HEK293 (cell line): ENCODE measurements around the gene GALNT11.

Experiments used
- ATF2 ChIP-seq: fragments of 450-650 bp; formaldehyde crosslinking; IDR thresholded peaks from 2 replicates; pipeline ENCODE4 v1.5.1; 2016; ENCODE audit warnings: missing biosample characterization, missing genetic modification characterization, low read depth
- ZBTB20 ChIP-seq: fragments of 450-650 bp; formaldehyde crosslinking; IDR thresholded peaks from 2 replicates; pipeline ENCODE4 v1.5.1; 2016; ENCODE audit warnings: missing biosample characterization, missing genetic modification characterization
- ZBTB8A ChIP-seq: fragments of 450-650 bp; formaldehyde crosslinking; IDR thresholded peaks from 2 replicates; pipeline ENCODE4 v1.5.1; 2016; ENCODE audit warnings: missing biosample characterization, missing genetic modification characterization
- ZNF10 ChIP-seq: fragments of 450-650 bp; formaldehyde crosslinking; IDR thresholded peaks from 2 replicates; pipeline ENCODE4 v1.5.1; 2017; ENCODE audit warnings: missing biosample characterization, missing genetic modification characterization
- ZNF274 ChIP-seq, 2 experiments: fragments of 200-500 bp in 1 of 2; fragments of 450-650 bp in 1 of 2; sonication (Bioruptor generic) in 1 of 2; formaldehyde crosslinking in 1 of 2; IDR thresholded peaks; 2 replicates each; pipeline versions ENCODE4 v1.5.1 to v1.6.1; 2014 to 2016; ENCODE audit warnings: borderline replicate concordance in 1 of 2, inconsistent platforms in 1 of 2, low read length in 1 of 2, missing biosample characterization in 1 of 2, missing genetic modification characterization in 1 of 2
- ZNF292 ChIP-seq: fragments of 450-650 bp; formaldehyde crosslinking; IDR thresholded peaks from 2 replicates; pipeline ENCODE4 v1.5.1; 2016; ENCODE audit warnings: low read depth, missing biosample characterization, missing genetic modification characterization, borderline replicate concordance
- ZNF776 ChIP-seq: fragments of 450-650 bp; formaldehyde crosslinking; IDR thresholded peaks from 2 replicates; pipeline ENCODE4 v1.5.0; 2017; ENCODE audit warnings: missing biosample characterization, missing genetic modification characterization, borderline replicate concordance
- ZNF785 ChIP-seq: fragments of 450-650 bp; formaldehyde crosslinking; IDR thresholded peaks from 2 replicates; pipeline ENCODE4 v1.5.1; 2016; ENCODE audit warnings: missing biosample characterization, missing genetic modification characterization
- ZSCAN16 ChIP-seq: fragments of 450-650 bp; formaldehyde crosslinking; IDR thresholded peaks from 2 replicates; pipeline ENCODE4 v1.5.1; 2016; ENCODE audit warnings: missing biosample characterization, missing genetic modification characterization
- TF ChIP-seq, protein P1 (sequence below): fragments of 450-650 bp; formaldehyde crosslinking; IDR thresholded peaks from 2 replicates; pipeline ENCODE4 v1.5.1; 2016; ENCODE audit warnings: missing biosample characterization, missing genetic modification characterization

- TF ChIP-seq ZNF10 (no peak), ZNF776 (tag by site-specific recombination) (no peak), ZNF274 (IDR thresholded peaks at IDR 0.05; ENCODE audit: low read length) (no peak), ZNF274 (tag by site-specific recombination; IDR thresholded peaks at IDR 0.05; ENCODE audit: borderline replicate concordance) (no peak), ZNF785 (no peak), ZSCAN16 (no peak), ZBTB8A (no peak), ZBTB20 (no peak), ZNF292 (no peak), ATF2 (tag by site-specific recombination) (peak; percentile 59; the same call in 1 of the 2 replicates)
- TF ChIP-seq, protein P1, sequence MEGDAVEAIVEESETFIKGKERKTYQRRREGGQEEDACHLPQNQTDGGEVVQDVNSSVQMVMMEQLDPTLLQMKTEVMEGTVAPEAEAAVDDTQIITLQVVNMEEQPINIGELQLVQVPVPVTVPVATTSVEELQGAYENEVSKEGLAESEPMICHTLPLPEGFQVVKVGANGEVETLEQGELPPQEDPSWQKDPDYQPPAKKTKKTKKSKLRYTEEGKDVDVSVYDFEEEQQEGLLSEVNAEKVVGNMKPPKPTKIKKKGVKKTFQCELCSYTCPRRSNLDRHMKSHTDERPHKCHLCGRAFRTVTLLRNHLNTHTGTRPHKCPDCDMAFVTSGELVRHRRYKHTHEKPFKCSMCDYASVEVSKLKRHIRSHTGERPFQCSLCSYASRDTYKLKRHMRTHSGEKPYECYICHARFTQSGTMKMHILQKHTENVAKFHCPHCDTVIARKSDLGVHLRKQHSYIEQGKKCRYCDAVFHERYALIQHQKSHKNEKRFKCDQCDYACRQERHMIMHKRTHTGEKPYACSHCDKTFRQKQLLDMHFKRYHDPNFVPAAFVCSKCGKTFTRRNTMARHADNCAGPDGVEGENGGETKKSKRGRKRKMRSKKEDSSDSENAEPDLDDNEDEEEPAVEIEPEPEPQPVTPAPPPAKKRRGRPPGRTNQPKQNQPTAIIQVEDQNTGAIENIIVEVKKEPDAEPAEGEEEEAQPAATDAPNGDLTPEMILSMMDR (tag by site-specific recombination), result no peak
These were observed 81.5 kb downstream of the GALNT11 start for GRCh38 chr7:152106990-152107389.
